ENCODE data around the gene SLC7A5.
A peak's percentile ranks its signal among the peaks of the same experiment; 100 is the strongest.

The SLC7A5 gene

GRCh38 chr16:87853411-87854052 is 15.8 kb downstream of the SLC7A5 start:
- peak overlapping the region; percentile 48 for H3K9ac ChIP-seq (ENCODE audit: low read depth, low read length)
- H3K4me1 ChIP-seq (ENCODE audit: insufficient read depth, low read length) = peaks cover 73% of the 10 kb centered on the region
- TF ChIP-seq EZH2 (IDR thresholded peaks at IDR 0.05; ENCODE audit: borderline replicate concordance, low read depth, low read length, severe bottlenecking) = no peak
- TF ChIP-seq, protein P1, sequence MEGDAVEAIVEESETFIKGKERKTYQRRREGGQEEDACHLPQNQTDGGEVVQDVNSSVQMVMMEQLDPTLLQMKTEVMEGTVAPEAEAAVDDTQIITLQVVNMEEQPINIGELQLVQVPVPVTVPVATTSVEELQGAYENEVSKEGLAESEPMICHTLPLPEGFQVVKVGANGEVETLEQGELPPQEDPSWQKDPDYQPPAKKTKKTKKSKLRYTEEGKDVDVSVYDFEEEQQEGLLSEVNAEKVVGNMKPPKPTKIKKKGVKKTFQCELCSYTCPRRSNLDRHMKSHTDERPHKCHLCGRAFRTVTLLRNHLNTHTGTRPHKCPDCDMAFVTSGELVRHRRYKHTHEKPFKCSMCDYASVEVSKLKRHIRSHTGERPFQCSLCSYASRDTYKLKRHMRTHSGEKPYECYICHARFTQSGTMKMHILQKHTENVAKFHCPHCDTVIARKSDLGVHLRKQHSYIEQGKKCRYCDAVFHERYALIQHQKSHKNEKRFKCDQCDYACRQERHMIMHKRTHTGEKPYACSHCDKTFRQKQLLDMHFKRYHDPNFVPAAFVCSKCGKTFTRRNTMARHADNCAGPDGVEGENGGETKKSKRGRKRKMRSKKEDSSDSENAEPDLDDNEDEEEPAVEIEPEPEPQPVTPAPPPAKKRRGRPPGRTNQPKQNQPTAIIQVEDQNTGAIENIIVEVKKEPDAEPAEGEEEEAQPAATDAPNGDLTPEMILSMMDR (IDR thresholded peaks at IDR 0.05; ENCODE audit: borderline replicate concordance, extremely low read depth, low read length, poor library complexity, severe bottlenecking) = no peak
- H3K36me3 ChIP-seq (ENCODE audit: insufficient read depth, low read length) = peaks cover 98% of the 10 kb centered on the region
- peaks cover 100% of the 10 kb centered on the region for H4K20me1 ChIP-seq (ENCODE audit: insufficient read depth, low read length)
- peaks cover 100% of the 10 kb centered on the region for H3K79me2 ChIP-seq (ENCODE audit: insufficient read depth, low read length)
- H3K4me3 ChIP-seq (ENCODE audit: low read depth in 1 of 2, low read length in 2 of 2) = no peak overlapping the region
- H2AFZ ChIP-seq (ENCODE audit: low read depth, low read length) = no peak overlapping the region
- peak; percentile 83 for ATAC-seq (ENCODE audit: insufficient read depth, low read depth)
- DNase-seq = peak; percentile 96
- peak overlapping the region; percentile 52 for H3K4me2 ChIP-seq (ENCODE audit: insufficient read depth, low read length)
- peak overlapping the region; percentile 85 for H3K27ac ChIP-seq (ENCODE audit: low read length)
- no peaks in the 10 kb centered on the region for H3K9me3 ChIP-seq (ENCODE audit: insufficient read depth, low read length, severe bottlenecking)
- no peaks in the 10 kb centered on the region for H3K27me3 ChIP-seq (ENCODE audit: insufficient read depth, low read length, poor library complexity)

GRCh38 chr16:87851601-87852000 is 17.7 kb downstream of the SLC7A5 start:
- H3K79me2 ChIP-seq (ENCODE audit: insufficient read depth, low read length) = peaks cover 100% of the 10 kb centered on the region
- no peaks in the 10 kb centered on the region for H3K27me3 ChIP-seq (ENCODE audit: insufficient read depth, low read length, poor library complexity)
- TF ChIP-seq, protein P1 (IDR thresholded peaks at IDR 0.05; ENCODE audit: borderline replicate concordance, extremely low read depth, low read length, poor library complexity, severe bottlenecking) = no peak
- peaks cover 98% of the 10 kb centered on the region for H3K36me3 ChIP-seq (ENCODE audit: insufficient read depth, low read length)
- H3K4me3 ChIP-seq (ENCODE audit: low read depth in 1 of 2, low read length in 2 of 2) = no peak overlapping the region
- peak overlapping the region; percentile 85; the same call in 1 of the 2 replicates for H3K27ac ChIP-seq (ENCODE audit: low read length)
- DNase-seq = no peak
- peaks cover 54% of the 10 kb centered on the region for H3K4me1 ChIP-seq (ENCODE audit: insufficient read depth, low read length)
- H2AFZ ChIP-seq (ENCODE audit: low read depth, low read length) = no peak overlapping the region
- no peak overlapping the region for H3K4me2 ChIP-seq (ENCODE audit: insufficient read depth, low read length)
- ATAC-seq (ENCODE audit: insufficient read depth, low read depth) = no peak
- H3K9ac ChIP-seq (ENCODE audit: low read depth, low read length) = no peak overlapping the region
- H3K9me3 ChIP-seq (ENCODE audit: insufficient read depth, low read length, severe bottlenecking) = no peaks in the 10 kb centered on the region
- H4K20me1 ChIP-seq (ENCODE audit: insufficient read depth, low read length) = peaks cover 100% of the 10 kb centered on the region

DNA sequence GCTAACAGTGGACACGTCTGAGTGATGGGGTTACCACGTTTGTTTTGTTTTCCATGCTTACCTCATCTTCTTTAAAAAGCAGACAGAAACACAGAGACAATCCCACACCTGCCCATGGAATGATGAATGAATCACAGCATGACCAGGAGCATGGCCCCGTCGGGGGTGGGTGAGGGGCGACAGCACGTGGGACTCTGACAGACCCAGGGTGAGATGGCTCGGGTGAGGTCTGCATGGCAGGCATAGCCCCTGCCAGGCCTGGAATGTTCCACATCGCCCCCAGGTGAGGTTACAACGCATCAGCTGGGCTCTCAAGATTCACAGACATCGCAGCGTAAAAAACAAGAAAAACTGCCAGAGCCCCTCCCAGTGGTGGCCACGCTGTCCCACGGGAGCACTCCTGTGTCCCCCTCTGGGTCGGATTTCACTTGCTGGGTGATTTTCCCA is 18.1 kb downstream of the SLC7A5 start:
- Histone ChIP-seq H3K4me1 (ENCODE audit: insufficient read depth, low read length) (peaks cover 50% of the 10 kb centered on the region), H3K4me2 (ENCODE audit: insufficient read depth, low read length) (no peak overlapping the region), H3K79me2 (ENCODE audit: insufficient read depth, low read length) (peaks cover 100% of the 10 kb centered on the region), H3K9ac (ENCODE audit: low read depth, low read length) (no peak overlapping the region), H3K36me3 (ENCODE audit: insufficient read depth, low read length) (peaks cover 98% of the 10 kb centered on the region), H3K27ac (ENCODE audit: low read length) (peak overlapping the region; percentile 79; the same call in 1 of the 2 replicates), H3K27me3 (ENCODE audit: insufficient read depth, low read length, poor library complexity) (no peaks in the 10 kb centered on the region), H2AFZ (ENCODE audit: low read depth, low read length) (no peak overlapping the region), H3K9me3 (ENCODE audit: insufficient read depth, low read length, severe bottlenecking) (no peaks in the 10 kb centered on the region), H4K20me1 (ENCODE audit: insufficient read depth, low read length) (peaks cover 100% of the 10 kb centered on the region), H3K4me3 (ENCODE audit: low read depth in 1 of 2, low read length in 2 of 2) (no peak overlapping the region)
- ATAC-seq (ENCODE audit: insufficient read depth, low read depth) (no peak), DNase-seq (no peak)
- TF ChIP-seq EZH2 (IDR thresholded peaks at IDR 0.05; ENCODE audit: borderline replicate concordance, low read depth, low read length, severe bottlenecking) = no peak
- TF ChIP-seq, protein P1 (IDR thresholded peaks at IDR 0.05; ENCODE audit: borderline replicate concordance, extremely low read depth, low read length, poor library complexity, severe bottlenecking) = no peak
